HTERT RPE-1 (cell line): ENCODE data around the gene DPH2.

ENCODE experiments used
- in situ Hi-C: fragments of 300-500 bp; cut with MboI; formaldehyde crosslinking; loops from 4 replicates; pipeline ENCODE4 v1.14.3; 2020; ENCODE audit warnings: low sequenced_read_pairs

DPH2 gene

DNA sequence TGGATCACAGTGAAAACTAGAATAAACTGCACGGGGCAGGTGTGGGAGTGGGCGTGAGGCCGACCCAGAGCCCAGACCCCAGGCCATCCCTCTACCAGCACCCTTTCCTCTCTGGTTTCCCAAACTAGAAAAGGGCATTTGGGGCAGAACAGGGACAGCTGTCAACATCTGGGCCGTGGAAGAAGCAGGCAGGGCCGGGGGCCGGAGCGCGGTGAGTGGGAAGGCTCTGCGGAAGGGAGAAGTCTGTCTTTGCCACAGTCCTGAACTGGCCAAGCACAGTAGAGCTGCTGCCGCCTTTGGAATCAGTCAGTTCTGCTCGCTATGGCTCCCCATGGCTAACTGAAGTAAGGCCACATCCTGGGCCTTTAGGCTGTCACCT lies 28.2 kb downstream of the DPH2 start:
- in situ Hi-C loops = no loop called here

DNA sequence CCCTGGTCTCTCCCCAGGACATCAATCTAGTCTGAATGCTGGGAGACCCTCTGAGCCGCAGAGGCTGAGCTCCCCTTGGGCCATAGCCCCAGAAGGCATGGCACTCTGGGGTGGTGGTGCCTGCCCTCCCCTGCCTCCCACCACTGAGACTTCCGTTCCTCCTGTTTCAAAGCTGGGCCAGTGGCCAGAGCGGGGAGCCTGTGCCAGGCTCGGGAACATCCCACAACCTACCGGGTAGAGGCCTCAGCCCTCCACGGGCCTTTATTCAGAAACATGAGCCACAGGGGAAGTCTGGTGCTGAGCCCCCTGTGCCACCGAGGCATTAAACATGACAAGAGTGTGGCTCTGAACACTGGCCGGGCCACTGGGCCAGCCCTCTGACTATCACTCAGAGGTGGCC lies 29.6 kb downstream of the DPH2 start:
- in situ Hi-C loops = no loop called here

- in situ Hi-C loops = no loop called here
Measured at GRCh38 chr1:44000122-44000665, 30.4 kb downstream of the DPH2 start.

GRCh38 chr1:44002165-44002564 lies 32.4 kb downstream of the DPH2 start:
- in situ Hi-C loops = no loop called here

DNA sequence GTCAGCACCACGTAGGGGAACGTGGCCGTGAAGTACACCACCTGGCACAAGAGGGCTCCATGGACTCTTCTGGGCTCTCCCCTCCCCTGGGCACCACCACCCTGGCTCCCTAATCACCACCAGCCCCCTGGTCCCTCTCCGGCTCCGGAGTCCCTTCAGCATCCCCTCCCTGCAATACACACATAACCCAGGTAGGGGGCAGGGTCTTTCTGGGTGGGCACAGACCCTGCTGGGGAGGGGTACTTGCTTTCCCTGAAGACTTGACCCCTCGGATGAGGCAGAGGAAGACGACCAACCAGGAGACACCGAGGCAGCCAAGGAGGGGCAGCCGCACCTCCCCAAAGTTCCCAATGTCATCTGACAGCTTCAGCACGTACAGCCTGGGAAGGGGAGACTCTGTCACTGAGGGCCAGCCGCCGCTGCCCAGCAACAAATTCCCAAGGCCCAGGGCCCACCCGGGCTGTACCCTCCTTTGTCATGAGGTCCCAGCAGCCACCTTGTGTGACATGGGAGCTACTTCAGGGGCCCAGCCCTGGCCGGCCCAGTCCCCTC lies 32.9 kb downstream of the DPH2 start:
- in situ Hi-C loops = no loop called here

DNA sequence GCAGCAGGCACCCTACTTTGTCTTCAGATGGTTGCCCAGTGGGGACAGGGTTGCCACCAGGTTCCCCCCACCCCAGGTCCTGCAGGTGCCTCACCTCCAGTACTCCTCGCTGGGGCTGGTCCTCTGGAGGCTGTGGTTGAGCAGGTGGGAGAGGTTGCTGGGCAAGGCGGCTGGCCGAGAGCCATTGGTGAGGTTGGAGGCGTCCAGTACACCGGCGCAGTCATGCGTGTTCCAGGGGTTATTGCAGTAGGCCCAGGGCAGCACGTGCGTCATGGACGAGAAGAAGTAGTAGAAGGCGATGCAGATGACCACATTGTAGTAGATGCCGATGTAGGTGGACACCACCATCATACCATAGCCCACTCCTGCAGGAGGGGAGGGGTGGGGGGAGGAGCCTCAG lies 38.4 kb downstream of the DPH2 start:
- in situ Hi-C loops = no loop called here

- in situ Hi-C loops = no loop called here
Measured at GRCh38 chr1:44010935-44011471, 41.2 kb downstream of the DPH2 start.

GRCh38 chr1:44012404-44012803 lies 42.6 kb downstream of the DPH2 start:
- in situ Hi-C loops = no loop called here

GRCh38 chr1:44012941-44013609 lies 43.3 kb downstream of the DPH2 start:
- in situ Hi-C loops = no loop called here

- in situ Hi-C loops = no loop called here
Measured at GRCh38 chr1:44013949-44014348, 44.1 kb downstream of the DPH2 start.

- in situ Hi-C loops = no loop called here
Measured at GRCh38 chr1:44014365-44015104, 44.7 kb downstream of the DPH2 start.

GRCh38 chr1:44015206-44015605 lies 45.4 kb downstream of the DPH2 start:
- in situ Hi-C loops = no loop called here

- in situ Hi-C loops = no loop called here
Measured at GRCh38 chr1:44016041-44016889, 46.5 kb downstream of the DPH2 start.

- in situ Hi-C loops = no loop called here
Measured at GRCh38 chr1:44016890-44017400, 47.1 kb downstream of the DPH2 start.

DNA sequence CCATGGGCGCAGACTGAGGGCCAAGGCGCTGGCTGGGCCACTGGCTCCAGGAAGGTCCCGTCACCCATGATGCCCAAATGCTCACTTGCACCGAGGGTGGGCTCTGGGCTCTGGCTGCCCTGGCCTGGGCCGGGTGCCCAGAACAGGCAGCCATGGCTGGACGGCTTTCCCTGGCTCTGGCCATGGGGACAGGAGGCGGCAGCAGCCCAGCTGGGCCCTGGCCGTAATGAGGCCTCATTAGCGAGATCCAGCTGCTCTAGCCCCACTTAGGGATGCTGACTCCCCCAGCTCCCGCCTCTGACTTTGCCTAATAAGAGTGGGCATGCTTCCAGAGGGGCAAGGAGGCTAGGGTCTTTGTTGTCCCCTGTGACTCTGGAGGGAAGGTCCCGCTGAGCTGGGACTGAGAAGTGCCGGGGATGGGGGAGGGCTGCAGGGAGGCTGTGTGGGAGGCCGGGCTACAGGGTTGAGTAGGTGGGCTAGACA lies 49.7 kb downstream of the DPH2 start:
- in situ Hi-C loops = no loop called here

DNA sequence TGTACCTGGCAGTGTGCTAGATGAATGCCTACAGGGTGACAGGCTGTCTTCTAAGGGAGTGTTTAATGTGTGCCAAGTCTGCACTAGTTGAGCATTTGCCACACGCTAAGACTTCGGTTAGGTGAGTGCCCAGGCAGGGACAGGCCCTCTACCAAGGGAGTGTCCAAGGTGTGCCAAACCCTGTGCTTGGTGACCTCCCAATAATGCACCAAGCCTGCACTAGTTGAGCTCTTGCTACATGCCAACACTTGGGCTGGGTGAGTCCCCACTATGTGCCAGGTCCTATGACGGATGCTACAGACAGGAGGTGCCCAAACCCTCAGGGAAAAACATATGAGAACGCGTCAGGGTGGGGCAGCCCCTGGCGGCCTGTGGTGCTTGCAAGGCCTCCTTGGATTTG lies 50.7 kb downstream of the DPH2 start:
- in situ Hi-C loops = no loop called here

DNA sequence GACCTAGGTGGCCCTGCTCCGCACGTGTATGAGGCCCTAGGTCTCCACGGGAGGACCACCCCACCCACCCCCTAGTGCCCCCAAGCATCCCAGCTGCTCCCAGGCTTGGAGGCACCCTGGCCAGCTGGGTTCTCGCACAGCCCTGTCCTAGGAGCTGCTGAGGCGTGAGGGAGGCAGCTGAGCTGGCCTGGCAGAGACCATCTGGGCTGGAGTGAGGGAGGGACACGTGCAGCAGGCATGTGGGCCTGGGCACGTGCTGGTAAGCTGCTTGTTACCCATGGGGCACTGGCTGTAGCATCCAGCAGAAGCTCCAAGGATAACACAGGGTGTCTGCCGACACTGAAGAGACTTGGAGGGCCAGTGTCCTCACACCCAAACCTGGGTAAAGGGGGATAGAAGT lies 51.3 kb downstream of the DPH2 start:
- in situ Hi-C loops = no loop called here

DNA sequence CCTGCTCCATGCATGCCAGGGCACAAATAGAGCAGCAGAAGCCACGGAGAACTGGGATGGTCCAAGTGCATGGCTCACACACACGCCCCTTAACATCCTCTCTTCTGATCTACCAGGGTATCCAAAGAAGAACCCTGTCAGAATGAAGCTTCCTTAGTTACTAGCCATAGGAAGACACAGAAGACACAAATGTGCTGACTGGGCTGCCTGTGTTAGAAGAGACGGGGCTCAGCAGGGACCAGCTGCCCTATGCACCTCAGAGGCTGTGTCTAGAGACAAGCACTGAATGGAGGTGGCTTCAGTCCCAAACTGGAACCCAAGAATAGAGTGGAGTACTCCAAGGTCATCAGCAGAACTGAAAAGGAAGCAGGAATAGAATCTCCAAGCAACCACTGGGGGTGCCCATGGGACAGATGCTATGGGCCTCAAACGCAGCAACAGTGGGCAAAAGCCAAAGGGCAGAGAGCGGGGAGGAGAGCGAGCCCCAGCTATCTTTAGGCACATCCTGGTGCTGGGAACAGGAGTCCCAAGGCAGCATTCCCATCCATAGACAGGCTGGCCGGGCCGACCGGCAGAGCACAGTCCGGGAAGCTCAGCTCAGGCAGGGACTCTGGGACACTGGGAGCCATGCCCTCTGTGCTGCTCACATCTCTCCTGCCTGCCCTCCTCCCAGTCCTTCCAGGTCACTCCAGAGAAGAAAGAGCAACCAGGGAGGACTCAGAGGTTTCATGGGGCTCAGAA lies 51.9 kb downstream of the DPH2 start:
- in situ Hi-C loops = no loop called here
